ENCODE data around the gene CEP76.

CEP76 gene

DNA sequence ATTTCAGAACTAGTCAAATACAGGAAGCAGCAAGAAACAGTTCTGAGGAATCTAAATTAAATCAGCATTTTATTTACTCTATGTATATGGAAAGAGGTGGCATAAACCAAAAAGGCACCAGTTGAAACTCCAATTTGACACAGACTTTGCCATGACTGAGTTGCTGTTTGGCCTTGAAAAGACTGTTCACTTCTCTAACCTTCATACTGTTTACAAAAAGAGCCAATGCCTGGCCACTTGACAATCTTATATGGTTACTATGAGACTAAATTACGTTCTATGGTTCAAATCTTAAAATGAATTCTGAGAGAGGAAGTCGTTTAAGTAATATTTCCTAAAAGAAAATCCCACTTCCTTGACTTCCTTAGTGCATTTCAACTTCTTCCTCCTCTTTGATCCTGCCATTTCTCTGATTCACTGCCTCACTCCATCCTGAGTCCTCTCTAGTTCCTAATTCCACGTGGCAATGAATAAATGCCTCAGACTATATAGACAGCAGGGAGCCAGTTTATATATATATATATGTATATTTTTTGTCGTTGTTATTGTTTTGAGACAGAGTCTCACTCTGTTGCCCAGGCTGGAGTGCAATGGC is 13.2 kb downstream of the CEP76 start:
- Histone ChIP-seq H3K9me3 (ENCODE audit: insufficient read depth, low read length) (no peaks in the 10 kb centered on the region), H3K4me2 (ENCODE audit: low read depth, low read length, poor library complexity, severe bottlenecking) (no peak overlapping the region), H4K20me1 (ENCODE audit: low read depth, low read length) (no peaks in the 10 kb centered on the region), H3K4me3 (ENCODE audit: insufficient read depth, low read length, poor library complexity, severe bottlenecking) (no peak overlapping the region), H3K9me2 (replicated peaks; ENCODE audit: insufficient read depth, low read length) (no peaks in the 10 kb centered on the region), H3F3A (ENCODE audit: insufficient read depth) (no peaks in the 10 kb centered on the region), H3K27ac (ENCODE audit: low read depth, low read length) (no peak overlapping the region), H3K9ac (ENCODE audit: low read length) (no peak overlapping the region), H2AFZ (ENCODE audit: low read depth, low read length, severe bottlenecking) (no peak overlapping the region), H3K79me2 (ENCODE audit: insufficient read depth, low read length) (no peaks in the 10 kb centered on the region), H3K36me3 (ENCODE audit: low read length) (no peaks in the 10 kb centered on the region; the same call in 1 of the 2 replicates), H3K27me3 (ENCODE audit: low read length) (no peaks in the 10 kb centered on the region)
- TF ChIP-seq CTCF (IDR thresholded peaks at IDR 0.05; ENCODE audit: insufficient read depth, low read length, poor library complexity, severe bottlenecking): no peak
- TF ChIP-seq EZH2phosphoT487 (conservative IDR thresholded peaks at IDR 0.05; ENCODE audit: low read length): no peak

- Histone ChIP-seq H2AFZ (ENCODE audit: low read depth, low read length, severe bottlenecking) (no peak overlapping the region), H3K4me3 (ENCODE audit: insufficient read depth, low read length, poor library complexity, severe bottlenecking) (no peak overlapping the region), H3K79me2 (ENCODE audit: insufficient read depth, low read length) (no peaks in the 10 kb centered on the region), H3K9me3 (ENCODE audit: insufficient read depth, low read length) (no peaks in the 10 kb centered on the region), H3K27me3 (ENCODE audit: low read length) (no peaks in the 10 kb centered on the region), H3K9ac (ENCODE audit: low read length) (no peak overlapping the region), H3K9me2 (replicated peaks; ENCODE audit: insufficient read depth, low read length) (no peaks in the 10 kb centered on the region), H4K20me1 (ENCODE audit: low read depth, low read length) (no peaks in the 10 kb centered on the region), H3F3A (ENCODE audit: insufficient read depth) (no peaks in the 10 kb centered on the region), H3K27ac (ENCODE audit: low read depth, low read length) (no peak overlapping the region), H3K4me2 (ENCODE audit: low read depth, low read length, poor library complexity, severe bottlenecking) (no peak overlapping the region), H3K36me3 (ENCODE audit: low read length) (no peaks in the 10 kb centered on the region; the same call in 1 of the 2 replicates)
- no peak for TF ChIP-seq CTCF (IDR thresholded peaks at IDR 0.05; ENCODE audit: insufficient read depth, low read length, poor library complexity, severe bottlenecking)
- TF ChIP-seq EZH2phosphoT487 (conservative IDR thresholded peaks at IDR 0.05; ENCODE audit: low read length): no peak
Measured at GRCh38 chr18:12686100-12686499, 16.4 kb downstream of the CEP76 start.

- Histone ChIP-seq H3K36me3 (ENCODE audit: low read length) (peaks cover 4% of the 10 kb centered on the region; the same call in 1 of the 2 replicates), H3F3A (ENCODE audit: insufficient read depth) (no peaks in the 10 kb centered on the region), H3K4me3 (ENCODE audit: insufficient read depth, low read length, poor library complexity, severe bottlenecking) (no peak overlapping the region), H3K27ac (ENCODE audit: low read depth, low read length) (no peak overlapping the region), H3K9me2 (replicated peaks; ENCODE audit: insufficient read depth, low read length) (no peaks in the 10 kb centered on the region), H3K27me3 (ENCODE audit: low read length) (no peaks in the 10 kb centered on the region), H2AFZ (ENCODE audit: low read depth, low read length, severe bottlenecking) (no peak overlapping the region), H3K79me2 (ENCODE audit: insufficient read depth, low read length) (no peaks in the 10 kb centered on the region), H4K20me1 (ENCODE audit: low read depth, low read length) (no peaks in the 10 kb centered on the region), H3K4me2 (ENCODE audit: low read depth, low read length, poor library complexity, severe bottlenecking) (no peak overlapping the region), H3K9me3 (ENCODE audit: insufficient read depth, low read length) (no peaks in the 10 kb centered on the region), H3K9ac (ENCODE audit: low read length) (no peak overlapping the region)
- TF ChIP-seq CTCF (IDR thresholded peaks at IDR 0.05; ENCODE audit: insufficient read depth, low read length, poor library complexity, severe bottlenecking): no peak
- no peak for TF ChIP-seq EZH2phosphoT487 (conservative IDR thresholded peaks at IDR 0.05; ENCODE audit: low read length)
Measured at GRCh38 chr18:12679183-12679786, 23.2 kb downstream of the CEP76 start.

Measured in SU-DHL-6 (cell line).